OCI-M2 (cell line): ENCODE results near the gene USP24.
"Not testable (repeated sequence)": the region's sequence is repeated elsewhere in the genome, so short reads cannot be mapped to it uniquely, and the experiment has no call there.

Experiments used
- DNase-seq: peaks from one replicate; lab custom pipeline; 2025; ENCODE audit not compliant: unreplicated experiment; lab: John Stamatoyannopoulos, UW

Gene USP24

DNA sequence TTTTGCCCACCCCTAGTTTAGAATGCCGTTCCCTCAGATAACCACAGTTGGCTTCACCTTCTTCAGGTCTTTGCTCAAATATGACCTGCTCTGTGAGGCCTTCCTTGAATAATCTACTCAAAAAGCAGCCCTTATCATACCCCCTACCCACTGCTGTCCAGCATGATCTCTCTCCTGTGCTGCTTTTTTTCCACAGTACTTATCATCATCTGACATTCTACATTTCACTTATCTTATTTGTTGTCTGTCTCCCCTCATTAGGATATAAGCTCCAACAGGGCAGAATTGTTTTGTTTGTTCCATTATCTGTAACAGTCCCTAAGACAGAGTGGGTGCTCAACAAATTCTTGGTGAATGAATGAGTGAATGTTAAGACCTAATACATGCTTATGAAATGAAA, 18.1 kb downstream of the USP24 start:
- no peak for DNase-seq

DNA sequence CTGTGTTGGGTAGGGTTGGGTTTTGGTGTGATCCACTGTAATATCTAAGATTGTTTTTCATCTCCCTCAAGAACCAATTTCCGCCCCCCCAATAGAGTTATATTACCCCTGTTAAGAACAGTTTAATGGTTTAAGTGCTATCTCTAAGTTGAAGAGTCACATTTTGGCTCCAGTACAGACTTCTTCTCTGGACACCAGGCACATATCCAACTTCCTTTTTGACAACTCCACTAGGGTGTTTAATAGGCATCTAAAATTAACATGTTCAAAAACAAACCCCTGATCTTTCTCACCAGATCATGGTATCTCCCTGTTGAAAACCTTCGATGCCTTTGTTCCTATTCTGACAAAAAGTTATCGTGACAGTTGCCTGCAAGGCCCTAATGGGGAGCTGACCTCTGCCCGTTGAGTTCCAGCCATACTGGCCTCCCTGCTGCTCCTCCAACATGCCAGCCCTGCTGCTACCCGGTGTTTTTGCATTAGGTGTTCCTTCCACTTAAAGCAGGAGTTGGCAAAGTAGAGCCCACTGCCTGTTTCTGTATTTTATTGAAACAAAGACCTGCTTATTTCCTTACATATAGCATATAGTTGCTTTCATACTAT, 18.6 kb downstream of the USP24 start:
- no peak for DNase-seq

DNA sequence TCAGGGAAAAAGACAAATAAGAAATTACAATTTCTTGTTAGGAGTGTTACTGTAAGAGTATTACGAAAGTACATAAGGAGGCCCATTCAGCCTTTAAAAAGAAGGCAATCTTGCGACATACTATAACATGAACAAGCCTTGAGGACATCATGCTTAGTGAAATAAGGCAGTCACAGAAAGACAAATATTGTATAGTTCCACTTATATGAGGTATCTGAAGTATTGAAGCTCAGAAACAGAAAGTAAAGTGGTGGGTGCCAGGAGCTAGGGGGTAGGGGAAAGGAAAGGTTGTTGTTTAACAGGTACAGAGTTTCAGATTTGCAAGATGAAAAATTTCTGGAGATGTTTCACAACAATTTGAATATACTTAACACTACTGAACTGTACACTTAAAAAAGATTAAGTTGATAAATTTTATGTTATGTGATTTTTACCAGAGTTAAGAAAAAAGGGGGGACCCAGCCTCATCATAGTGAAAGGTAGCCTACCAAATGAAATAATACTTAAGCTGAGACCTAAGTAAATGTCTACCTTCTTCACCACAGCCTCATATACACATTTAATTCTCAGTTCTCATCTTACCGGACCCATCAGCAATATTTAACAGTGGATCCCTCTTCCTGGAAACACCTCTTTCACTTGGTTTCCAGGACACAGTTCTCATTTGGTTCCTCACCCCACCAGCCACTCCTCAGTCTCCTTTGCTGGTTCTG, 19.5 kb downstream of the USP24 start:
- DNase-seq = no peak

DNA sequence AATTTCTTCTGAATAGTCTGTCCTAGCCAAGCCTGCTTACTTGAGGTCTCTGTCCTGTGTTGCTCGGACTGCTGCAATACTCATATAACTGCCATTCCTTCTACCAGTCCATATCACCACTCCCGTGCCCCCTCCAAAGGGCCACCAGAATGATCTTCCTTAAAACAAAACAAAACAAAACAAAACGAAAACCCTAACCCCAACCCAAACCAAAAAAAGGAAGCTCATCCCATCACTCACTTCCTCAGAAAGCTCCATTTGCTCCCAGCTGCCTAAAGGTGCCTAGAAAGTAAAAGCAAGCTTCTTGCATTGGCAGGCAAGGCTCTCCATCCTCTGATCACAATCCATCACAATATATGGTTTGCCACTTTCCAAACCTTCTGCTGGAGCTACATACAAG, 20.3 kb downstream of the USP24 start:
- DNase-seq = no peak

DNA sequence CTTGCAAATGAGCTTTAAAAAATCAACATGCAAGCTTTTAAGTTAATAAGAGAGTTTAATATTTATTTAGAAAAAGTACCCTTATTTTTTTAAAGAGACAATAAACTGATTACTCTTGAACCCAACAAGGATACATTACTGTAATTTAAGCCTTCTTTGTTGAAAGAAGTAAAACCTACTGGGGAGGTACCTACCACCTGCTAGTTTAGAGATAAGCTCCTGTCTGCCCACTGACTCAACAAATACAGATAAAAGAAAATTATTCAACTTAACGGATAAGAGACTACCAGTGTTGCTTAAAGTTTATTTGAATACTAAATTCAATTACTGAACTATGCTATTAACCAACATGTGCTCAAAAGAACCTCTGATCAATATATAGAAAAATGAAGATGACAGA, 23.1 kb downstream of the USP24 start:
- DNase-seq = no peak

DNA sequence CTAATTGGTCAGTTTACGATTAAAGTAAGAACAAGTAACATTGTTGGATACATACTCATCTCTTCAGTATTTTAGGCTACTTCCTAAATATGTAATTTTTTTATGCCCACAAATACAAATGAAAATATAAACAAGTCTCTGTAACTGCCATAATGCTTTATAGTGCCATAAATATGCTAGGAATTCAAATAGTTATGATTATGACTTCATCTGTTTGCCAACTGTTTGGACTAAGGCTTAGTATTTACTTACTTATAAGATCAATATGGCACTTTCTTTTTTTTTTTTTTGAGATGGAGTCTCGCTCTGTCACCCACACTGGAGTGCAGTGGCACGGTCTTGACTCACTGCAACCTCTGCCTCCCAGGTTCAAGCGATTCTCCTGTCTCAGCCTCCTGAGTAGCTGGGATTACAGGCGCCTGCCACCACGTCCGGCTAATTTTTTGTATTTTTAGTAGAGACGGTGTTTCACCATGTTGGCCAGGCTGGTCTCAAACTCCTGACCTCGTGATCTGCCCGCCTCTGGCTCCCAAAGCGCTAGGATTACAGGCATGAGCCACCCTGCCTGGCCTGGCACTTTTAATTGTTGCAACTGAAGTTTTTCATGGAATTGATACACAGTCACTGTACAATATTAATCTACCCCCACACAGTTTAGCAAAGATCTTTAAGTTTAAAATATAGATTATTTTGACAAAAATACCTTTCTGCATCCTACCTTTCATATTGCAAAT, 23.8 kb downstream of the USP24 start:
- not testable (repeated sequence) for DNase-seq

DNA sequence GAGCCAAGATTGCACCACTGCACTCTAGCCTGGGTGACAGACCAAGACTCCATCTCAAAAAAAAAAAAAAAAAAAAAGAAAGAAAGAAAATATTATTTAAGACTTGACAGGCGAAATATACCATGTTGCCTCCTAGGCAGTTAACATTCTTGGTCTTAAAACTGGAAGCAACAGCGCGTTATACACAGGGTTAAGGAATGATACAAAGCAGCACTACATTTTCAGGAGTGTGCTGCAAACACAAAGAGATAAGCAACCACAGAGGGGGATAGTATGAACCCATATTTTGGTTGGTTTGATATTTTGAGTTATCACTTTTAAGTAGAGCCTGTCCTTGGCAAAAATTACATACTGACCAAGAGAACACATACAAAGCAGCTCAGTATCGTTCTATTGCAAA, 25.1 kb downstream of the USP24 start:
- DNase-seq = no peak

DNA sequence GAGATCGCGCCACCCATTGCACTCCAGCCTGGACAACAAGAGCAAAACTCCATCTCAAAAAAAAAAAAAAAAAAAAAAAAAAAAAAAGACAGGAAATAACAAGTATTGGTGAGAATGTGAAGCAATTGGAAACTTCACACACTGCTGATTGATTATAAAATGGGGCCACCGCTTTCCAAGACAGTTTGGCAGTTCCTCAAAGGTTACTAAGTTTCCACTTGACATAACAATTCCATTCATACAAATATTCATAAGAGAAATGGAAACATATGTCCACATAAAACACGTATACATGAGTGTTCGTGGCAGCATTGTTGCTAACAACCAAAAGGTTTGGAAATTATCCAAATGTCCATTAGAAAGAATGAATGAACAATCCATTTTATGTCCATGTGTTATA, 26.3 kb downstream of the USP24 start:
- no peak for DNase-seq

DNA sequence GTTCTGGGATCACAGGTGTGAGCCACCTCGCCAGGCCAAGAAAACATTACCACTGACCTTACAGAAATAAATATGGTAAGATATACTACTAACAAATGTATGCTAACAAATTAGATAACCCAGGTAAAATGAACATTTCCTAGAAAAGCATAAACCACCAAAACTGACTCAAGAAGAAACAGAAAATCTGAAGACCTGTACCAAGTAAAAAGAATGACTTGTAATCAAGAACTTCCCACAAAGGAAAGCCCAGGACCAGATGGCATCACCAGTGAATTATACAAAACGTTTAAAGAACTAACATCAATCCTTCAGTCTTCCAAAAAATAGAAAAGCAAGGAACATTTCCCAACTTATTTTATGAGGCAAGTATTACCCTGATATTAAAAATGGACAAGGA, 29.3 kb downstream of the USP24 start:
- no peak for DNase-seq

DNA sequence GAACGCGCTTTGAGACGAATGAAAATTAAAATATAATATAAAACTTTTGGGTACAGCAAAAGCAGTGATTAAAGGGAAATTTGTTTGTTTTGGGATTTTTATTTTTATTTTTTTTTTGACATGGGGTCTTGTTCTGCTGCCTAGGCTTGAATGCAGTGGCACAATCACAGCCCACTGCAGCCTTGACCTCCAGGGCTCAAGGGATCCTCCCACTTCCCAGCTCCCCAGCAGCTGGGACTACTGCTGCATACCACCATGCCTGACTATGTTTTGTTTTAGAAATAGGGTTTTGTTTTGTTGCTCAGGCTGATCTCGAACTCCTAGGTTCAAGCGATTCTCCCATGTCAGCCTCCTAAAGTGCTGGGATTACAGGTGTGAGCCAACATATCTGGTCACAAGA, 30.3 kb downstream of the USP24 start:
- DNase-seq = no peak

DNA sequence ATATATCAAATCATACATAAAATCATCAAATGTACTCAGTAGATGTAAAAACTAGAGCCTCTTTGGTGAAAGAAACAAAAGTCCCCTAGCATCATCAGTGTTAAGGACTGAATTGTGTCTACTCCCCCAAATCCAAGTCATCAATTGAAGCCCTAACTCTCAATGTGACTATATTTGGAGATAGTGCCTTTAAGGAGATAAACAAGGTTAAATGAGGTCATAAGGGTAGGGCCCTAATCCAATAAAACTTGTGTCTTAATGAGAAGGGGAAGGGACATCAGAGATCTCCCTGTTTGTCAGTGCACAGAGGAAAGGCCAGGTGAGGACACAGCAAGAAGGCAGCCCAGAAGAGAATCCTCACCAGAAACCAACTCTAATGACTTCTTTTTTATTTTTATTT, 33.5 kb downstream of the USP24 start:
- no peak for DNase-seq

DNA sequence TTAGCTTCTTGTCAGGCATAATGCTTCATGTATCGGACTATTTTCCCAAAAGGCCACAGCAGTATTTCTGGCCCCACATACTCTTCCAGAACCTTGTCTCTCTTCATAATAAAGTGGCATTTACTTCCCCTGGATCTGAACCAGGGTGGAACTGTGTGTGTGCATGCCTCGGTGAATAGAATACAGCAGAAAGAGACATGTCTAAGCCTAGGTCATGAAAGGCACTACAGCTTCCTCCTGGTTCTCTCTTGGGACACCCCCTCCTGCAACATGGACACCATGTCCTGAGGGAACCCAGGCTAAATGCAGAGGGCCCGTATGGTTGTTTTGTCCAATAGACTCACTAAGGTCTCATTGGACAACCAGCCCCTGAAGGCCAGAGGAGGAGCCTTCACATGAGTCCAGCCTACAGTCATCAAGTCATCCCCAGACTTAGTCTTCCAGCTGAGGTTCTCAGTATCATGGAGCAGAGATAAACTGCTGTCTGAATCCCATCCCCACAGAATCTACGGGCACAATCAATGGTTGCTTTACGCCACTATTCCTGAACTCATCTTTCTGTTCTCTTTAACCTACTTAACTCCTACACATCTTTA, 35.0 kb downstream of the USP24 start:
- DNase-seq = no peak

DNA sequence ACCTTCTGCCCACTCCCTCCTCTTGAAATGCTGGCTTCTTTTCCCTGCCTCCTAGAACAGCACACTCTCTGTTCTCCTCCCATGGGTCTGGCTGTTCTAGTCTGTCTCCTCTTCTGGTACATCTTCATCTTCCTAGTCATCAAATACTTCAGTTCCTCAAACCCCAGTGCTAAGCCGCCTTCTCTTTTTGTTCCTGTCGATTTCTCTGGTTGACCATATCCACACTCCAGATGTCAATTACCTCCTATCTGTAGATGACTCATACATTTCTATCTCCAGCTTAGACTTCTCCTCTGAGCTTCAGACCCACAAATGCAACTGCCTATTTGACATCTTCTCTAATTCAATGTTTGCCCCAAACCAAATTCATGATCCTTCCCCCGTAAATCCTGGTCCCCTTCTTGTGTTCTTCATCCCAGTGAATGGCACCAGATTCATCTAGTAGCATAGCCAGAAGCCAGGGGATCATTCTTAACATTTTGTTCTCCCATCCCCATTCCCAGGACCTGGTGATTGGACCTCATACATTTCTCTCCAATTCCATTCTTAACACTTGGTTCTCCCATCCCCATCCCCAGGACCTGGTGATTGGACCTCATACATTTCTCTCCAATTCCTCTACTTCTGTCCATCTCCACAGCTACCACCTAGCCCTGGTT, 35.9 kb downstream of the USP24 start:
- DNase-seq = no peak

DNA sequence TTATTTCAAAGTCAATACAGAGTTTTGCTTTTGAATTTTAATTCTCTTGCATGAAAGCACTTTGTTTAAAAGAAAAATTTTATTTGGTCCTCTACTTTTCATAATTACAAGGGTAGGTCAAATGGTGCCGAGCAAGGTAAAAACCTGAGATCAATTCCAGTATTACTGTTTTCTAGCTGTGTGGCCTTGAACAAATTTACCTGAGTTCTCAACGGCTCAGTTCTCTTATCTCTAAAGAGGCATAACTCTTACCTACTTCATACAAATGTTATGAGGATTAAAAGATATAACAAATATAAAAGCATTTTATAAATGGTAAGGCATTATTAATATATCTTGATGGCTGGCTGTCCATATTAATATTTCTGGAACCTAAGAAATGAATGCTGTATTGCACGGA, 42.5 kb downstream of the USP24 start:
- no peak for DNase-seq

DNA sequence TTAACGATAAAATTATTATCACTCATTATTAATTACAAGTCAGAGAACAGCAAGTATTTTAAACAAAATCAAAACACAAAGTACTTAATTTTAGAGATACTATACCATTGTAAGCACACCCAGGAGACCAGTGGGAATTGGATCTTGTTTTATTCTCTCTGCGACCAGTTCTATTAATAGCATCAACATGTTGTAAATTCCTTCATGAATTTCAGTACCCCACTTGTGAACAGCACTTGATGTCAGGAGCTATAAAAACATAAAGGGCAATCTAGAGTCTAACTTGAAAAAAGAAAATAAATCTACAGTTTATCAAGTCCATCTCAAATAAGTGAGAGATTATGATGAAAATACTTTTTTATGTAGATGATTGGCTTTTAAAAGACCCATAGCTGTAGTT, 42.9 kb downstream of the USP24 start:
- no peak for DNase-seq

DNA sequence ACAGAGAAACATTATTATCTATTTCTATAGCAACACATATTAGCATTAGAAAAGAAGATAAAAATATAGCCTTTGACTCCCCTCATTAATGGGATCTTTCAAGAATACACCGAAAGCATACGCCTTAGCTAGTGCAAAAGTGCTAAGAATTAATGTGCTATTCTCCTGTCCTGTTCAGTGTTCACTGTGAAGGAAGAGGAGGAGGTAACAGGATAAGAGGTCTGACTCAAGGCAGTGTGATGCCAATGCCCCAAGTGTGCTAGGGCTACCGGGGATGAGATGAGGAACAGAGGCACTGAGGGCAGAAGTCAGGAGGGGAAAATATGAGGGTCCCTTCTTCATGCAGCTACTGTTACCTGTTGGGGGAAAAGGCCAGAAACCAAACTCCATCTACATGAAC, 43.5 kb downstream of the USP24 start:
- no peak for DNase-seq

DNA sequence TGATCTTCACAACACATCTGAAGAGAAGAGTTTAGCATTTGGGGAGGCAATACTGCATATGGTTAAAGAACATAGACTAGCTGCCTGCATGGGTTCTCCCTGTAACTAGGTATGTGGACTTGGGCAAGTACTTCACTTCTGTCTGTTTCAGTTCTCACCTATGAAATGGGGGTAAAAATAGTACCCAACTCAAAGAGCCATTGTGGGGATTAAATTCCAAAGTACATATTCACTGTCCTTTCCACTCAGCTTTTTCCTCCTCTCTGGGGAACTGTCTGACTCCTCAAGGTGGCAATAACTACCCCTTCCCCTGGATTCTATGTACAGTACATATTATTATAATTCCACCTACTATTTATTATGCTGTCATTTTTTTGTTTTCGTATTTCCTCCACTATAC, 44.7 kb downstream of the USP24 start:
- no peak for DNase-seq

DNA sequence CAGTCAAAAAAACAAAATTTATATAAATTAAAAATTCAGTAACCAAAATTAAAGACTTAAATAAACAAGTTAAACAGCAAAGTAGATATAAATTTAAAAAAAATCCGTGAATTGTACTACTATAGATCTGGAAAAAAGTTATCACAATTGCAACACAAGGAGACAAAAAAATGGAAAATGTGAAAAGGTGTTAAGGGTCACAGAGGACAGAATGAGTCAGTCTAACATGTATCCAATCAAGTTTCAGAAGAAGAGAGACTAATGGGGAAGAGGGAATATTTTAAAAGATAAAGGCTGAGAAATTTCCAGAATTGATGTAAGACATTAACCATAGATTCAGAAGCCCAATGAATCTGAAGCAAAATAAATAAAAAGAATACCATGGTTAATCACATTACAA, 46.0 kb downstream of the USP24 start:
- no peak for DNase-seq

DNA sequence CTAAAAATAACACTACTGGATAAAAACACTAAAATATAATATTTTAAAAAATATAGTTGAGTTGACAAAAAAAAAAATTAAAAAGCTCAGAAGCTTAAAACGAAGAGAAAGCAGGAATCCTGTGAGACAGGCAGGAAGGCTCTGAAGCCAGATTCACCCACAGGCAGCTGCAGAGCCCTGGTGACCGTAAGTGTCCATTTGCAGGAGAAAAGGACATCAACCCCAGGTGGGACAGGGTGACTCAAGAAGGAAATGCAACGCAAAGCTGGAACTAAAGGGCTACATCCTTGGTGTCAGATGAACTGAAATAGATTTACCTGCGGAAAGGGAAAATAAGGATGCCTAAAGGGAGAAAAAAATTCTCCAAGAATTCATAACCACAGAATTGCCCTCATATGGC, 46.8 kb downstream of the USP24 start:
- DNase-seq = no peak

DNA sequence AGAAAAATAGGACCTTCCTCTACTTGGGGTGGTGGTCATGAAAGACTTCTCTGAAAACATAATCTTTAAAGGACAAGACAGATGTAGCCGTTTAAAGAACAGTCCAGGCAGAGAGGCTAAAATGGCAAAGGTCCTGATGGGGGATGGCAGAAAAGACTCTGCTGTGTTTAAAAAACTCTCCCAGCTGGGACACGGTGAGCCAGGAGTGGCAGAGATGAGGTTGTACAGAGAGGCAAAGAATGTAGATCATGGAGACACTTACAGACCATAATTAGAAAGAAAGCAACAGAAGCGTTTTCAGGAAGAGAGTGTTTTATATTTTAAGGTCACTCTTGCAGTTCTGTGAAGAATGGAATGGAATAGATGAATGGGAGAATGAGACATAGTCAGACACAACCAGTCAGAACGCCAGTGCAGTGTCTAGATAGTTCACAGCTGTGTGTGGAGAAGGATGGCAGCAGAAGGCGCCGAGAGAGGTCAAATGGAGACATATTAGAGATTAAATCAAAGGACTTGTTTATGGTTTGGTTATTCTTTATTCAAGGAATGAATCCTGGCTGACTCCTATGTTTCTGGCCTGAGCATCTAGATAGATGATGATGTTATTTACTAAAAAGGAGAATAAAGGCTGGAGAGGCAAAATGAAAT, 47.8 kb downstream of the USP24 start:
- no peak for DNase-seq

DNA sequence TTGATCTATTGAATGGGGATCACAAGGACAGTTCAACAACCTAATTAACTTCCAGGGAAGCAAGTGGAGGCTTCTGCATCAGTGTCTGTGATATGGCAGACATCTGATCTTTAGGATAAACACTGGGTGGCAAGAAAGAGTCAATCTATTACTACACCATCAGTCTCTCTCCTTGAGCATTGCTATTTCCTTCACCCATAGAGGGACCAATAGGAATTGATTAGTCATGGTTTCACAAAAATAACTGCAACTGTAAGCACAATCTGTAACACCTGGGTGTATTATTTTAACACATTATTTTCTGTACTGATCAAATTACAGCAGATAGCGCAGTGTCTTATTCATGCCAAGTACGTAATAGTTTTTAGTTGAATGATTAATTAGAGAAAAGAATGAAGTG, 50.3 kb downstream of the USP24 start:
- DNase-seq = no peak
